Measurements from ENCODE around the gene AGAP9. TPM values are rescaled to one million over a fixed set of nuclear protein-coding genes. Genes with fewer than 3 reads are reported as not detected.
"Not testable (repeated sequence)": the region's sequence is repeated elsewhere in the genome, so short reads cannot be mapped to it uniquely, and the experiment has no call there.

AGAP9 gene
- total and polyA plus RNA-seq, 3 donors from 2014 or later: 17.5 to 29.8 (median 26.0) TPM

GRCh38 chr10:47483923-47484322 lies 39.5 kb downstream of the AGAP9 start, which contains the start of gene ANXA8:
ANXA8 (minus strand) TSS chr10:47484115; CDS start chr10:47483933, 182 bp downstream.
- intact Hi-C loops (cut with DNase I; ENCODE audit: low total_unique reads); H3K9me3 ChIP-seq; DNase-seq; H3K27ac ChIP-seq; H3K4me3 ChIP-seq; H3K27me3 ChIP-seq; H3K4me1 ChIP-seq; H3K36me3 ChIP-seq (ENCODE audit: low read depth, missing control alignments): not testable (repeated sequence)
- 90 to 100% methylated on average over 2 to 9 of the region's 11 CpGs for WGBS, 2 donors

DNA sequence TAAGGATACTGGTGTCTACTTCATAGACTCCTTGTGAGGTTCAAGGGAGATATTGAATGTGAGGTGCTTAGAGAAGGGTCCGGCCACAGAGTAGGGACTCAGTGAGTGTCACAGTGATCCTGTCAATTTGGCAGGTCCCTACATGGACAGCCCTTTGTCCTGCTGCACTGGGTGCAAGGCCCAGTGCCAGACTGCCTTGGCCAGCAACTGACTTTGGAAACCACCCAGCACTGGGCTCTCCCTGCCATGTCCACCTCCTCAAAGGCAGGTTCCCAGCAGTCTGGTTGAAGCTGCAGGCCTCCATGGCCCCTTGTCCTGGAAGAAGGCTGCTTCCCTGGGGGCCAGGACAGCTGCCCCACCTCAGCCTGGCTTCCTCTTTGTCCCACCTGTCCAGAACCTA lies 41.1 kb downstream of the AGAP9 start:
- H3K4me3 ChIP-seq; intact Hi-C loops (cut with DNase I; ENCODE audit: low total_unique reads); DNase-seq; H3K9me3 ChIP-seq; H3K4me1 ChIP-seq; H3K36me3 ChIP-seq (ENCODE audit: low read depth, missing control alignments); H3K27me3 ChIP-seq; H3K27ac ChIP-seq: not testable (repeated sequence)
- no CpG with 5 or more reads among the region's 1 CpG for WGBS, 2 donors

GRCh38 chr10:47481768-47482181 lies 41.7 kb downstream of the AGAP9 start:
- H3K9me3 ChIP-seq; intact Hi-C loops (cut with DNase I; ENCODE audit: low total_unique reads); H3K4me1 ChIP-seq; H3K36me3 ChIP-seq (ENCODE audit: low read depth, missing control alignments); H3K4me3 ChIP-seq; DNase-seq; H3K27me3 ChIP-seq; H3K27ac ChIP-seq: not testable (repeated sequence)
- WGBS, 2 donors: 90% methylated on average over 2 of the region's 6 CpGs; no CpG with 5 or more reads in 1 of the 2 donors

- H3K27ac ChIP-seq; H3K4me1 ChIP-seq; DNase-seq; H3K4me3 ChIP-seq; H3K9me3 ChIP-seq; H3K27me3 ChIP-seq; H3K36me3 ChIP-seq (ENCODE audit: low read depth, missing control alignments); intact Hi-C loops (cut with DNase I; ENCODE audit: low total_unique reads): not testable (repeated sequence)
- WGBS, 2 donors: 50% methylated on average over 4 of the region's 10 CpGs; no CpG with 5 or more reads in 1 of the 2 donors
Observed at GRCh38 chr10:47481182-47481766, 42.2 kb downstream of the AGAP9 start.

DNA sequence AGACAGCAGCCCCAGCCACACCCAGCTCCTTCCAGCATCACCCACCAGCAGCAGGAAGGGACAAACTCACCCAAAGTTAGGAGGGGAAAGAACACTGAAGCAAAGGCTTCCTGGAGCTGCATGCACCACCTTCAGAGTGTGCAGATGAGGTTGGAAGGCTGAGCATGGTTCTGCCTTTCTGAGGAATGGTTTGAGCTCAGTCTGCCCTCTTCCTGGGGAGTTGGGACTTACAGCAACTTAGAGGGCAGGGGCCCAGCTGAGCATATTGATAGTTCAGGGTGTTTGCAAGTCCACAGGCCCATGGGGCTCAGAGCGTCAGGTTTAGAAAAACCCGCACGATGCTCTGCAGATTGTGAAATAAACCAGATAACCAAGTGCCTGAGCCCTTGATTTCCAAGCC lies 43.3 kb downstream of the AGAP9 start:
- intact Hi-C loops (cut with DNase I; ENCODE audit: low total_unique reads); H3K27me3 ChIP-seq; H3K4me3 ChIP-seq; H3K36me3 ChIP-seq (ENCODE audit: low read depth, missing control alignments); H3K4me1 ChIP-seq; H3K9me3 ChIP-seq; H3K27ac ChIP-seq; DNase-seq: not testable (repeated sequence)
- WGBS, 2 donors: no CpG with 5 or more reads among the region's 3 CpGs

GRCh38 chr10:47478114-47478513 lies 45.3 kb downstream of the AGAP9 start:
- H3K4me1 ChIP-seq; intact Hi-C loops (cut with DNase I; ENCODE audit: low total_unique reads); H3K4me3 ChIP-seq; H3K36me3 ChIP-seq (ENCODE audit: low read depth, missing control alignments); H3K27me3 ChIP-seq; H3K27ac ChIP-seq; DNase-seq; H3K9me3 ChIP-seq: not testable (repeated sequence)
- WGBS, 2 donors: 67 to 79% methylated on average over 2 to 3 of the region's 5 CpGs

- intact Hi-C loops (cut with DNase I; ENCODE audit: low total_unique reads); H3K27me3 ChIP-seq; H3K9me3 ChIP-seq; H3K27ac ChIP-seq; H3K36me3 ChIP-seq (ENCODE audit: low read depth, missing control alignments); H3K4me3 ChIP-seq; DNase-seq; H3K4me1 ChIP-seq: not testable (repeated sequence)
- WGBS, 2 donors: 94% methylated on average over 8 of the region's 11 CpGs; no CpG with 5 or more reads in 1 of the 2 donors
Observed at GRCh38 chr10:47477078-47477477, 46.4 kb downstream of the AGAP9 start.

DNA sequence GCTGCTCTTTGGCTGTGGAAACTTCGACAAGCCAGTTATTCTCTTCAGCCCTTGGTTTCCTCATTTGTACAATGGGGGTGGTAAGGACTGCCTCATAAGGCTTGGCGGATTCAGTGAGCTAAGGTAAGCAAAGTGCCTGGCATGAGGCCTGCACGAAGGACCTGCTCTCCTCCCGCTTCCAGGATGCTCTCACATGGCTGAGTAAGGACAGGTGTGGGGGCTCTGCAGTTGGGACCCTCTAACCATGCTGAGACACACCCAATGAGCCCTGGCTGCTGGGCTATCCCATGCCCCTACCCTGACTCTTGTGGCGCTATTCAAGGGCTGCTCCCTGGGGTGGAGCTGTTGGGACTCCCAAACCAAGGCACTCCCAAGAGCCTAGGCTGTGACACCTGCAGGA lies 48.3 kb downstream of the AGAP9 start:
- 43 to 91% methylated on average over 1 to 5 of the region's 5 CpGs for WGBS, 2 donors
- H3K9me3 ChIP-seq, H3K27ac ChIP-seq: not testable (repeated sequence)

GRCh38 chr10:47473516-47473915 lies 49.9 kb downstream of the AGAP9 start:
- H3K9me3 ChIP-seq; DNase-seq; H3K36me3 ChIP-seq (ENCODE audit: low read depth, missing control alignments); H3K27ac ChIP-seq; intact Hi-C loops (cut with DNase I; ENCODE audit: low total_unique reads); H3K27me3 ChIP-seq; H3K4me3 ChIP-seq; H3K4me1 ChIP-seq: not testable (repeated sequence)
- WGBS, 2 donors: no CpG with 5 or more reads among the region's 7 CpGs

More for the DNA sequence above, 48.3 kb downstream of the AGAP9 start:
- intact Hi-C loops (cut with DNase I; ENCODE audit: low total_unique reads); DNase-seq; H3K27me3 ChIP-seq; H3K4me1 ChIP-seq; H3K36me3 ChIP-seq (ENCODE audit: low read depth, missing control alignments); H3K4me3 ChIP-seq: not testable (repeated sequence)

DNA sequence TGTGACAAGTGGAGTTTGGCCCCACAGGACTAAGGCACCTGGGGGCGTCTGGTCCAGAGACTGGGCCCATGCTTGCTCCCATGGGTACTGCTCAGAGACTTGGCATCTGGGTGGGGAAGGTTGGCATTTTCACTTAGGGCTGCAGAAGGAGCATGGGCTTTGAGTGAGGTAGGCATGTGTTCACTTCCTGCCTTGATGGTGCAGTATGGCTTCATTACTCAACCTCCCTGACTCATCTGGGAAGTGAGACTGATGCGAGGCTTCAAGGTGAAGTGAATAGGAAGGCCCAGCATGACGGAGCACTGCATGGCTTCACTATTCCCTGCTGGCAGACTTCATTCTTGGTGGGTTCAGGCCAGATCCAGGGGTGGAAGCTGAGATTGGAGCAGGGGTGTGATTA lies 50.8 kb downstream of the AGAP9 start:
- no CpG with 5 or more reads among the region's 3 CpGs for WGBS, 2 donors
- intact Hi-C loops (cut with DNase I; ENCODE audit: low total_unique reads); H3K9me3 ChIP-seq; H3K4me1 ChIP-seq; H3K27ac ChIP-seq; DNase-seq; H3K27me3 ChIP-seq; H3K36me3 ChIP-seq (ENCODE audit: low read depth, missing control alignments); H3K4me3 ChIP-seq: not testable (repeated sequence)

GRCh38 chr10:47472072-47472471 lies 51.4 kb downstream of the AGAP9 start:
- not testable (repeated sequence) for H3K4me3 ChIP-seq

GRCh38 chr10:47468731-47469528 lies 54.5 kb downstream of the AGAP9 start:
- DNase-seq; H3K27ac ChIP-seq; H3K36me3 ChIP-seq (ENCODE audit: low read depth, missing control alignments); intact Hi-C loops (cut with DNase I; ENCODE audit: low total_unique reads); H3K4me1 ChIP-seq; H3K9me3 ChIP-seq; H3K4me3 ChIP-seq; H3K27me3 ChIP-seq: not testable (repeated sequence)
- 90 to 94% methylated on average over 12 to 15 of the region's 20 CpGs for WGBS, 2 donors

More at GRCh38 chr10:47472072-47472471, 51.4 kb downstream of the AGAP9 start:
- H3K27ac ChIP-seq; H3K36me3 ChIP-seq (ENCODE audit: low read depth, missing control alignments); H3K27me3 ChIP-seq; H3K4me1 ChIP-seq; H3K9me3 ChIP-seq; intact Hi-C loops (cut with DNase I; ENCODE audit: low total_unique reads); DNase-seq: not testable (repeated sequence)
- WGBS, 2 donors: no CpG with 5 or more reads among the region's 5 CpGs

All from testis (tissue), 3 donors.